ENCODE results near the gene SLC22A3.

- TF ChIP-seq RFX5 (IDR thresholded peaks at IDR 0.05; ENCODE audit: low read depth, low read length) (no peak), SMC3 (IDR thresholded peaks at IDR 0.05; ENCODE audit: low read depth, low read length) (no peak), CTCF (conservative IDR thresholded peaks at IDR 0.05; ENCODE audit: low read depth, low read length) (no peak), CEBPB (IDR thresholded peaks at IDR 0.05; ENCODE audit: low read depth, low read length) (no peak)
These were observed 48.0 kb upstream of the SLC22A3 start for GRCh38 chr6:160300076-160300695.
